ENCODE data around the gene CCDC8.
A peak's percentile ranks its signal among the peaks of the same experiment; 100 is the strongest.
"Not testable (repeated sequence)": the region's sequence is repeated elsewhere in the genome, so short reads cannot be mapped to it uniquely, and the experiment has no call there.

CCDC8 gene

DNA sequence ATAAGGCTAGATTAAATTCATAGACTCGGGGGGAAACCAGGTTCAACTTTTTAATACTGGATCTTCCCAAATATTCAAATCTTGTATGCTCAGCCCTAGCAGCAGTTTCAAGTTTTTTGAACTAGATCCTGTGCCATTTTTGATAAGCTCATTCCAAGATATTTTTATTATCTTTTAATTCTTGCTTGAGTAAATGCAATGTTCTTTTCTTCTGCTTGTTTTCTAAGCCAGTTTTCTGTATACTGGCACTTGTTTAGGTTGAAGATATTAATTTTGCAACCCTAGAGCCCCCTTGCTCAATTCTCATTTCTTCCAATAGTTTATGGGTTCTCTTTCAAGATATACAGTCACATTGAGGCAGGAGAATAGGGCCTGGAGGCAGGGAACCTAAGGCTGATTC is 28.5 kb upstream of the CCDC8 start:
- Histone ChIP-seq H3K9ac (ENCODE audit: low read length) (no peak overlapping the region), H2BK12ac (ENCODE audit: low read length) (no peak overlapping the region), H3K14ac (ENCODE audit: low read length) (no peak overlapping the region), H3K27ac (ENCODE audit: low read depth, low read length) (no peak overlapping the region), H3K79me2 (ENCODE audit: control insufficient read depth, insufficient read depth, low read length, poor library complexity) (no peaks in the 10 kb centered on the region), H3K23ac (ENCODE audit: low read length) (no peak overlapping the region), H3K27me3 (ENCODE audit: insufficient read depth, low read length) (no peaks in the 10 kb centered on the region), H2AFZ (ENCODE audit: insufficient read depth, low read length, poor library complexity) (no peak overlapping the region), H4K8ac (ENCODE audit: low read depth, low read length) (no peak overlapping the region), H3K36me3 (ENCODE audit: control insufficient read depth in 1 of 2, insufficient read depth in 2 of 2, low read length in 2 of 2) (no peaks in the 10 kb centered on the region), H3K18ac (ENCODE audit: low read length) (no peak overlapping the region), H3K4me2 (ENCODE audit: low read length) (no peak overlapping the region), H3K9me3 (ENCODE audit: insufficient read depth, low read depth, low read length) (no peaks in the 10 kb centered on the region), H4K91ac (ENCODE audit: low read depth, low read length) (no peak overlapping the region), H2AK5ac (ENCODE audit: low read length) (no peak overlapping the region), H4K12ac (ENCODE audit: low read depth, low read length) (no peak overlapping the region), H3K4ac (ENCODE audit: low read depth, low read length) (no peak overlapping the region), H3K4me1 (ENCODE audit: control insufficient read depth in 1 of 2, insufficient read depth in 2 of 2, low read length in 2 of 2) (no peaks in the 10 kb centered on the region), H3K79me1 (ENCODE audit: low read length) (no peaks in the 10 kb centered on the region), H3K4me3 (ENCODE audit: low read depth, low read length) (no peak overlapping the region), H2BK120ac (ENCODE audit: insufficient read depth, low read length, poor library complexity) (no peak overlapping the region), H2BK5ac (ENCODE audit: low read depth, low read length, poor library complexity) (no peak overlapping the region)
- WGBS (ENCODE audit: extremely low coverage, insufficient coverage, insufficient read length) = no CpG with 5 or more reads among the region's 1 CpG
- DNase-seq = no peak

DNA sequence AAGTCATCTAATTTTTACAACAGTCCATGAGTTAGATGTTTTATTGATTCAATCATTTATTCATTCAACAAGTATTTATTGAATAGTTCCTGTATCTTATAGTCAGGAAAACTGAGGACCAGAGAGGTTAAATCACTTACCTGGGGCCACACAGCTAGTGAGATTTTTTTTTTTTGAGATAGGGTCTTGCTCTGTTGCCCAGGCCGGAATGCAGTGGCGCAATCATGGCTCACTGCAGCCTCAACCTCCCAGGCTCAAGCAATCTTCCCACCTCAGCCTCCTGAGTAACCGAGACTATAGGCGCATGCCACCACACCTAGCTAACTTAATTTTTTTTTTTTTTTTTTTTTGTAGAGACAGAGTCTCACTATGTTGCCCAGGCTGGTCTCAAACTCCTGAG is 22.3 kb upstream of the CCDC8 start:
- DNase-seq; H3K4me2 ChIP-seq (ENCODE audit: low read length); H4K8ac ChIP-seq (ENCODE audit: low read depth, low read length); H3K4ac ChIP-seq (ENCODE audit: low read depth, low read length); H2BK120ac ChIP-seq (ENCODE audit: insufficient read depth, low read length, poor library complexity); H2BK12ac ChIP-seq (ENCODE audit: low read length); H3K4me1 ChIP-seq (ENCODE audit: control insufficient read depth in 1 of 2, insufficient read depth in 2 of 2, low read length in 2 of 2); H2AFZ ChIP-seq (ENCODE audit: insufficient read depth, low read length, poor library complexity); H2AK5ac ChIP-seq (ENCODE audit: low read length); H3K79me1 ChIP-seq (ENCODE audit: low read length); H3K23ac ChIP-seq (ENCODE audit: low read length); H3K14ac ChIP-seq (ENCODE audit: low read length); H4K91ac ChIP-seq (ENCODE audit: low read depth, low read length); H3K27me3 ChIP-seq (ENCODE audit: insufficient read depth, low read length); H3K18ac ChIP-seq (ENCODE audit: low read length); H3K79me2 ChIP-seq (ENCODE audit: control insufficient read depth, insufficient read depth, low read length, poor library complexity); H3K9me3 ChIP-seq (ENCODE audit: insufficient read depth, low read depth, low read length); H3K9ac ChIP-seq (ENCODE audit: low read length); H3K27ac ChIP-seq (ENCODE audit: low read depth, low read length); H2BK5ac ChIP-seq (ENCODE audit: low read depth, low read length, poor library complexity); H3K36me3 ChIP-seq (ENCODE audit: control insufficient read depth in 1 of 2, insufficient read depth in 2 of 2, low read length in 2 of 2); H3K4me3 ChIP-seq (ENCODE audit: low read depth, low read length); H4K12ac ChIP-seq (ENCODE audit: low read depth, low read length): not testable (repeated sequence)
- WGBS (ENCODE audit: extremely low coverage, insufficient coverage, insufficient read length) = no CpG with 5 or more reads among the region's 4 CpGs

- no peak overlapping the region for H3K4me2 ChIP-seq (ENCODE audit: low read length)
- WGBS (ENCODE audit: extremely low coverage, insufficient coverage, insufficient read length) = no CpG with 5 or more reads among the region's 6 CpGs
- no peaks in the 10 kb centered on the region for H3K36me3 ChIP-seq (ENCODE audit: control insufficient read depth in 1 of 2, insufficient read depth in 2 of 2, low read length in 2 of 2)
- H3K9ac ChIP-seq (ENCODE audit: low read length) = peak overlapping the region; percentile 12
- no peak overlapping the region for H2BK12ac ChIP-seq (ENCODE audit: low read length)
- no peaks in the 10 kb centered on the region for H3K9me3 ChIP-seq (ENCODE audit: insufficient read depth, low read depth, low read length)
- H2BK120ac ChIP-seq (ENCODE audit: insufficient read depth, low read length, poor library complexity) = no peak overlapping the region
- H3K18ac ChIP-seq (ENCODE audit: low read length) = no peak overlapping the region
- DNase-seq = no peak
- H3K4ac ChIP-seq (ENCODE audit: low read depth, low read length) = no peak overlapping the region
- no peak overlapping the region for H4K91ac ChIP-seq (ENCODE audit: low read depth, low read length)
- peak overlapping the region; percentile 89 for H3K23ac ChIP-seq (ENCODE audit: low read length)
- no peak overlapping the region for H3K27ac ChIP-seq (ENCODE audit: low read depth, low read length)
- no peaks in the 10 kb centered on the region for H3K4me1 ChIP-seq (ENCODE audit: control insufficient read depth in 1 of 2, insufficient read depth in 2 of 2, low read length in 2 of 2)
- no peak overlapping the region for H2AK5ac ChIP-seq (ENCODE audit: low read length)
- no peak overlapping the region for H4K8ac ChIP-seq (ENCODE audit: low read depth, low read length)
- no peak overlapping the region for H2AFZ ChIP-seq (ENCODE audit: insufficient read depth, low read length, poor library complexity)
- no peaks in the 10 kb centered on the region for H3K27me3 ChIP-seq (ENCODE audit: insufficient read depth, low read length)
- H3K14ac ChIP-seq (ENCODE audit: low read length) = no peak overlapping the region
- no peak overlapping the region for H2BK5ac ChIP-seq (ENCODE audit: low read depth, low read length, poor library complexity)
- no peaks in the 10 kb centered on the region for H3K79me2 ChIP-seq (ENCODE audit: control insufficient read depth, insufficient read depth, low read length, poor library complexity)
- no peak overlapping the region for H4K12ac ChIP-seq (ENCODE audit: low read depth, low read length)
- H3K79me1 ChIP-seq (ENCODE audit: low read length) = no peaks in the 10 kb centered on the region
- H3K4me3 ChIP-seq (ENCODE audit: low read depth, low read length) = no peak overlapping the region
These were observed 21.6 kb upstream of the CCDC8 start for GRCh38 chr19:46435009-46435408.

DNA sequence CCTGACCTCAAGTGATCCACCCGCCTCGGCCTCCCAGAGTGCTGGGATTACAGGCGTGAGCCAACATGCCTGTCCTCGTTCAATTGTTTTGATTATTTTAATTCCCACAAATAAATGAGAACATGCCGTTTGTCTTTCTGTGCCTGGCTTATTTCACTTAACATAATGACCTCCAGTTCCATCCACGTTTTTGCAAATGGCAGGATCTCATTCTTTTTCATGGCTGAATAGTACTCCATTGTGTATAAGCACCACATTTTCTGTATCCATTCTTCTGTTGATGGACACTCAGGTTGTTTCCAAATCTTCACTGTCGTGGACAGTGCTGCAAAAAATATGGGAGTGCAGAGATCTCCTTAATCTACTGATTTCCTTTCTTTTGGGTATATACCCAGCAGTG is 20.1 kb upstream of the CCDC8 start:
- not testable (repeated sequence) for H2BK12ac ChIP-seq (ENCODE audit: low read length); H4K91ac ChIP-seq (ENCODE audit: low read depth, low read length); H2BK120ac ChIP-seq (ENCODE audit: insufficient read depth, low read length, poor library complexity); H3K4me2 ChIP-seq (ENCODE audit: low read length); H3K23ac ChIP-seq (ENCODE audit: low read length); H3K4ac ChIP-seq (ENCODE audit: low read depth, low read length); H2BK5ac ChIP-seq (ENCODE audit: low read depth, low read length, poor library complexity); H3K18ac ChIP-seq (ENCODE audit: low read length); H3K27ac ChIP-seq (ENCODE audit: low read depth, low read length); H3K9ac ChIP-seq (ENCODE audit: low read length); H3K36me3 ChIP-seq (ENCODE audit: control insufficient read depth in 1 of 2, insufficient read depth in 2 of 2, low read length in 2 of 2); H4K8ac ChIP-seq (ENCODE audit: low read depth, low read length); H3K79me1 ChIP-seq (ENCODE audit: low read length); H3K79me2 ChIP-seq (ENCODE audit: control insufficient read depth, insufficient read depth, low read length, poor library complexity); H2AFZ ChIP-seq (ENCODE audit: insufficient read depth, low read length, poor library complexity); H3K4me3 ChIP-seq (ENCODE audit: low read depth, low read length); H3K4me1 ChIP-seq (ENCODE audit: control insufficient read depth in 1 of 2, insufficient read depth in 2 of 2, low read length in 2 of 2); H3K27me3 ChIP-seq (ENCODE audit: insufficient read depth, low read length); H4K12ac ChIP-seq (ENCODE audit: low read depth, low read length); H3K14ac ChIP-seq (ENCODE audit: low read length); H3K9me3 ChIP-seq (ENCODE audit: insufficient read depth, low read depth, low read length); H2AK5ac ChIP-seq (ENCODE audit: low read length); DNase-seq
- no CpG with 5 or more reads among the region's 7 CpGs for WGBS (ENCODE audit: extremely low coverage, insufficient coverage, insufficient read length)

Data from trophoblast cell (in vitro differentiated cells and primary cell).